ENCODE results near the gene CDH4. TPM values are rescaled to one million over a fixed set of nuclear protein-coding genes. Genes with fewer than 3 reads are reported as not detected.

CDH4 gene
- total and polyA plus RNA-seq, 2 donors (not counting 3 experiments of a cell fraction or from before 2014, with no cell fraction given), result 0.17 to 0.51 TPM

DNA sequence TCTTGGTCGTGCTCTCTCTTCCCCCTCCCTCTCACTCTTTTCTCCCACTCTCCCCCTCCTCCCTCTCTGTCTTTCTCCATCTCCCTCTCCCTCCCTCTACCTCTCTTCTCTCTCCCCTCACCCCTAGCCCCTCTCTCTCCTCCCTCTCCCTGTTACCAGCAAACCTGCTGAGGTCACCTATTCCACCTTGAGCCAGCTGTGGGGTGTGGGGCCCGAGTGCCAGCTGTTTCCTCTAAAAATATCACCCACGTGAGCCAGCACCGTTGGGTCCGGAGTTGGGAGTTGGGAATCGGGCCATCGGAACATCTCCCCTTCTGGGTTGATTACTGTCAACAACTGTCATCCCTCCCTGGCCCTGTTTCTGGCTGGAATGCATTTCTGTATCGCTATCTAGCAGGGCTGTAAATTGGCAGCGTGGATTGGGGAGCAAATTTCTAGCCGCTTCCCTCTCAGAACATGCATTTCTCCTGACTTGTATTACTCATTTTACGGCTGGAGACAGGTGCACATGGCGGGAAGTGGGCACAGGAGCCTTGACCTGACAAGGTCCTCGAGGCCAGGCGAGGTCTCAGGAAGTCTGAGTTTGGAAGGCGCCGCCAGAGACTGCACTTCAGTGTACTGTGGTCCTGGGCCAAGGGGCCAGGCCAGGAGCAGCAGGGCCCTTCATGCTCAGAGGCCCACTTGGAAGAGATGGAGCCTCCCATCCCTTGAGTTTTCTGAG, 165.3 kb downstream of the CDH4 start:
- FAIRE-seq, result no peak
- intact Hi-C loops (cut with micrococcal nuclease), result no loop called here

More for the DNA sequence above, 165.3 kb downstream of the CDH4 start:
- Histone ChIP-seq H3K27me3 (ENCODE audit: control insufficient read depth in 2 of 2, insufficient read depth in 2 of 2, low read length in 2 of 2) (no peaks in the 10 kb centered on the region), H3K4me3 (replicated peaks in 1 of 3; ENCODE audit: insufficient read depth in 1 of 3, low read depth in 1 of 3, low read length in 3 of 3) (no peak overlapping the region), H3K36me3 (ENCODE audit: control insufficient read depth in 2 of 2, extremely low read depth in 1 of 2, insufficient read depth in 2 of 2, low read length in 2 of 2) (no peaks in the 10 kb centered on the region), H3K4me2 (ENCODE audit: insufficient read depth, low read length) (no peak overlapping the region), H3K9me1 (replicated peaks; ENCODE audit: control insufficient read depth, extremely low read depth, insufficient read depth, low read length) (no peaks in the 10 kb centered on the region), H4K20me1 (replicated peaks; ENCODE audit: control insufficient read depth, extremely low read depth, insufficient read depth, low read length) (no peaks in the 10 kb centered on the region), H3K9me3 (replicated peaks; ENCODE audit: control insufficient read depth, insufficient read depth, low read length) (peaks cover 2% of the 10 kb centered on the region), H3K27ac (ENCODE audit: insufficient read depth, low read depth, low read length) (no peak overlapping the region), H2AFZ (ENCODE audit: low read depth, low read length) (no peak overlapping the region), H3K4me1 (ENCODE audit: control insufficient read depth, extremely low read depth, insufficient read depth, low read length) (no peaks in the 10 kb centered on the region), H3K79me2 (ENCODE audit: control insufficient read depth, insufficient read depth, low read length) (no peaks in the 10 kb centered on the region), H3K9ac (replicated peaks; ENCODE audit: extremely low read depth, insufficient read depth, low read length) (no peak overlapping the region)
- TF ChIP-seq EZH2 (IDR thresholded peaks at IDR 0.05; ENCODE audit: borderline replicate concordance, low read depth, low read length, severe bottlenecking) (no peak), JUN (IDR thresholded peaks at IDR 0.05; ENCODE audit: borderline replicate concordance, insufficient read depth, insufficient read length, low read depth) (no peak), MAX (IDR thresholded peaks at IDR 0.05; ENCODE audit: insufficient read depth, insufficient read length) (no peak), POLR2AphosphoS5 (IDR thresholded peaks at IDR 0.05; ENCODE audit: insufficient read depth, low read depth, low read length) (no peak), MYC (IDR thresholded peaks at IDR 0.05; ENCODE audit: low read depth, low read length) (no peak), GATA2 (IDR thresholded peaks at IDR 0.05; ENCODE audit: insufficient read depth, insufficient read length, low read depth, low read length) (no peak), FOS (IDR thresholded peaks at IDR 0.05; ENCODE audit: borderline replicate concordance, insufficient read depth, low read length) (no peak), POLR2A (IDR thresholded peaks at IDR 0.05; ENCODE audit: low read depth, low read length) (no peak)
- TF ChIP-seq, protein P1, sequence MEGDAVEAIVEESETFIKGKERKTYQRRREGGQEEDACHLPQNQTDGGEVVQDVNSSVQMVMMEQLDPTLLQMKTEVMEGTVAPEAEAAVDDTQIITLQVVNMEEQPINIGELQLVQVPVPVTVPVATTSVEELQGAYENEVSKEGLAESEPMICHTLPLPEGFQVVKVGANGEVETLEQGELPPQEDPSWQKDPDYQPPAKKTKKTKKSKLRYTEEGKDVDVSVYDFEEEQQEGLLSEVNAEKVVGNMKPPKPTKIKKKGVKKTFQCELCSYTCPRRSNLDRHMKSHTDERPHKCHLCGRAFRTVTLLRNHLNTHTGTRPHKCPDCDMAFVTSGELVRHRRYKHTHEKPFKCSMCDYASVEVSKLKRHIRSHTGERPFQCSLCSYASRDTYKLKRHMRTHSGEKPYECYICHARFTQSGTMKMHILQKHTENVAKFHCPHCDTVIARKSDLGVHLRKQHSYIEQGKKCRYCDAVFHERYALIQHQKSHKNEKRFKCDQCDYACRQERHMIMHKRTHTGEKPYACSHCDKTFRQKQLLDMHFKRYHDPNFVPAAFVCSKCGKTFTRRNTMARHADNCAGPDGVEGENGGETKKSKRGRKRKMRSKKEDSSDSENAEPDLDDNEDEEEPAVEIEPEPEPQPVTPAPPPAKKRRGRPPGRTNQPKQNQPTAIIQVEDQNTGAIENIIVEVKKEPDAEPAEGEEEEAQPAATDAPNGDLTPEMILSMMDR (IDR thresholded peaks at IDR 0.05; ENCODE audit: extremely low read depth in 1 of 2, insufficient read depth in 1 of 2, low read depth in 1 of 2, low read length in 2 of 2), result no peak
- DNase-seq (ENCODE audit: low read depth, low spot score), result no peak
- ChIA-PET CTCF (no interaction called here), POLR2A (no interaction called here)
- BruUV-seq (replicated peaks), result no TSS peak
- dilution Hi-C loops (cut with MboI; ENCODE audit: extremely low pct_ligation_motif_present, low sequenced_read_pairs), result no loop called here

Measured in endothelial cell of umbilical vein (primary cell).